ELR (cell line): ENCODE measurements around the gene MEIOC.
"Not testable (repeated sequence)": the region's sequence is repeated elsewhere in the genome, so short reads cannot be mapped to it uniquely, and the experiment has no call there.

ENCODE experiments used
- DNase-seq: peaks from one replicate; pipeline ENCODE4 v3.0.0-alpha.2; 2015; ENCODE audit warnings: low read depth

The MEIOC gene

GRCh38 chr17:44647736-44648135, 8.5 kb upstream of the MEIOC start:
- no peak for DNase-seq

- no peak for DNase-seq
Measured at GRCh38 chr17:44648963-44649362, 7.3 kb upstream of the MEIOC start.

GRCh38 chr17:44651228-44651627, 5.0 kb upstream of the MEIOC start:
- DNase-seq, result peak; percentile 23

GRCh38 chr17:44652727-44653126, 3.5 kb upstream of the MEIOC start:
- DNase-seq, result no peak

GRCh38 chr17:44653384-44653783, 2.9 kb upstream of the MEIOC start:
- DNase-seq, result no peak

- no peak for DNase-seq
Measured at GRCh38 chr17:44653954-44654353, 2.3 kb upstream of the MEIOC start.

- no peak for DNase-seq
Measured at GRCh38 chr17:44661835-44662234, 5.6 kb downstream of the MEIOC start.

GRCh38 chr17:44663095-44663494, 6.8 kb downstream of the MEIOC start:
- no peak for DNase-seq

GRCh38 chr17:44664867-44665266, 8.6 kb downstream of the MEIOC start:
- DNase-seq, result no peak

GRCh38 chr17:44666006-44666405, 9.7 kb downstream of the MEIOC start:
- DNase-seq, result no peak

GRCh38 chr17:44672479-44673093, 16.3 kb downstream of the MEIOC start:
- peak; percentile 68 for DNase-seq

GRCh38 chr17:44673893-44674292, 17.6 kb downstream of the MEIOC start:
- no peak for DNase-seq

- peak; percentile 66 for DNase-seq
Measured at GRCh38 chr17:44677136-44677535, 20.9 kb downstream of the MEIOC start.

GRCh38 chr17:44683303-44683702, 27.0 kb downstream of the MEIOC start:
- DNase-seq, result not testable (repeated sequence)

GRCh38 chr17:44687756-44688155, 31.5 kb downstream of the MEIOC start:
- no peak for DNase-seq

- DNase-seq, result no peak
Measured at GRCh38 chr17:44688200-44688599, 31.9 kb downstream of the MEIOC start.

- peak; percentile 32 for DNase-seq
Measured at GRCh38 chr17:44688675-44689476, 32.6 kb downstream of the MEIOC start.

- DNase-seq, result peak; percentile 99
Measured at GRCh38 chr17:44689477-44690217, 33.4 kb downstream of the MEIOC start, which contains the start of gene CCDC43. Gene CCDC43 (minus strand): TSS chr17:44689776. CDS start chr17:44689753, 23 bp downstream.

GRCh38 chr17:44690746-44691306, 34.6 kb downstream of the MEIOC start:
- DNase-seq, result peak; percentile 17

- no peak for DNase-seq
Measured at GRCh38 chr17:44693609-44694008, 37.3 kb downstream of the MEIOC start.

GRCh38 chr17:44700288-44700687, 44.0 kb downstream of the MEIOC start:
- DNase-seq, result not testable (repeated sequence)

GRCh38 chr17:44707755-44708400, 51.6 kb downstream of the MEIOC start:
- peak; percentile 22 for DNase-seq
